Stimulated activated naive CD8-positive, alpha-beta T cell treated with anti-CD3 and anti-CD28 coated beads, Interleukin-15, Interleukin-2, amounts not matched to agents 100 ng/mL and 50 ng/mL, for 24 hours (primary cell): Measurements from ENCODE around the gene MRFAP1L1.

Source experiments
- H3K27ac Mint-ChIP-seq: one replicate; pipeline ENCODE4 v1.8.0; 2021; ENCODE audit warnings: mild to moderate bottlenecking, mixed read lengths
- H3K27me3 Mint-ChIP-seq: one replicate; pipeline ENCODE4 v1.8.0; 2021; ENCODE audit warnings: mixed read lengths
- H3K36me3 Mint-ChIP-seq: one replicate; pipeline ENCODE4 v1.8.0; 2021; ENCODE audit warnings: low read depth, mixed read lengths
- H3K4me1 Mint-ChIP-seq: one replicate; pipeline ENCODE4 v1.8.0; 2021; ENCODE audit warnings: low read depth, mixed read lengths
- H3K4me3 Mint-ChIP-seq: one replicate; pipeline ENCODE4 v1.8.0; 2021; ENCODE audit warnings: mild to moderate bottlenecking, mixed read lengths
- H3K9me3 Mint-ChIP-seq: one replicate; pipeline ENCODE4 v1.8.0; 2021; ENCODE audit warnings: mixed read lengths

The MRFAP1L1 gene

DNA sequence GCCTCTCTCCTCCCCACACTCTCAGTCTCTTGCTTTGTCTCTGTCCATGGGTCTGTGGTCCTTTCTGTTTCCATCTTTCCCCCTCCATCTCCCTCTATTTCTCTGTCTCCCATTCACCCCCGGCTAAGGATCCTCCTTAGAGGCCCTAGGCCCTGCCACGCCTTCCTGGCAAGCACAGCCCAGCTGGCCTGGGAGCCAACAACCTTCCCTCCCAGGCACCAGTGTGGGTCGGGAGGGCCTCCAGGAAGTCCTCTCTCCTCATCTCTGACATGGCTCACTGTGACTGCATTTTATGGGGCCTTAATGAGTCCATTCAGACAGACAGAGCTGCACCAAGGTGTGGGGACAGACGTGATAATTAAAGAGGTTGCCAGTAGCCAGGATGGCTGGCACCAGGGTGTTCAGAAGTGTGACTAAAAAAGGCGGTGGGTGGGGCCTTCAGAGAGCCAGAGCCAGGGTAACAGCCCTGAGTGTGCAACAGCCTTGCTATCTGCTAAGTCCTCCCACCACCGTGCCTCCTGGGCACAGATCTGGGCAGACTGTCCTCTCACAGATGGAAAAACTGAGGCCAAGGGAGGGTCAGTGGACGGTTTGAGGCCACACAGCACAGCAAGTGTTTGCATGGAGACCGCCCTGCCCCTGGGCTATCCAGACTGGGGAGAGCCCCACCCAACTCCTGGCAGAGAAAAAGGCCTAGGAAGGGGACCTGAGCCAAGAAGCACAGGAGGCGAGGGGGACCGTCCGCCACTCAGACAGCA is 37.8 kb upstream of the MRFAP1L1 start:
- Mint-ChIP-seq H3K27ac (no peak overlapping the region), H3K4me3 (no peak overlapping the region), H3K36me3 (no peaks in the 10 kb centered on the region), H3K9me3 (no peaks in the 10 kb centered on the region), H3K27me3 (no peaks in the 10 kb centered on the region), H3K4me1 (peaks cover 8% of the 10 kb centered on the region)

DNA sequence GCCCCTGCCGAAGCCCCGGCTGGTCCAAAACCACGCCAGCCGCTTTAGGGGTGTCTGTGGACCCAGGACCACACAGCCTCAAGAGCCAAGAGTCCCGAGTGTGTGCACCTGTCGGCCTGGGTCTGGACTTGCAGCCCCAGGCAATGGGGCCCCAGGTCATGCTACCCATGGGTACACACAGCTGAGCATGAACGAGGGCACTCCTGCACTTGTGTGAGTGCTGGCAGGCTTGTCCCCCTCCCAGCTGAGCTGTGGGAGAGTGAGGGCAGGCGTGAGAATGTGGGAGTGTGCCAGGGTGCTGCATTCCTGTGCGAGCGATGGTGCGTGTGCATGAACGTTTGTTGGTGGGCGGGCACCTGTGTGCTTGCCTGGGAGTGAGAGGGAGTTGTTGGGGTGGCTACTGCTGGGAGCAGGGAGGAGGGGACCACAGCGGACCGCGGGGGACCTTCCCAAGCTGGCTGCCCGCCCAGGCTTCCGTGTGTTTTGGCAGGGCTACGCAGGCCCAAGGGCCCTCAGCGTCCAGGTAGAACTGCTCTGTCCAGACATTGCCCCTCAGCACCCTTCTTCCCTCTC is 37.1 kb upstream of the MRFAP1L1 start:
- no peak overlapping the region for H3K27ac Mint-ChIP-seq
- H3K4me3 Mint-ChIP-seq, result no peak overlapping the region

DNA sequence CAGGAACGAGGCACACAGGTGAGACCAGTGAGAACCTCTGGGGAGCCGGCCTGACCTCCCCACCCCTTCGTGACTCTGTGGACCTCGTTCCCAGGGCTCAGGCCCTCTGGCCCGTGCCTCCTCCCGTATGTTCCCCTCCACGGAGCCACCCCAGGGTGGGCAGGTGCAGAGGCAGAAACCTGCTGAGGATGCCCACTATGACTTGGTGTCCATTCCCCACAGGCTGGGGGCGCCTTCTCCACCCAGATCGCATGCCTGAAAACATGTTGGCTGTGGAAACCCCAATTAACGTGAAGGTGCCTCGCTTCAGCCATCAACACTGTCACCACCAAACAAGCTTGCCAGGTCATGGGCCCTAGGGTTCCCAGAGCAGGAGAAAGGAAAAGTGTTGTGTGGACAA is 33.3 kb upstream of the MRFAP1L1 start:
- Mint-ChIP-seq H3K9me3 (no peaks in the 10 kb centered on the region), H3K27me3 (no peaks in the 10 kb centered on the region), H3K4me1 (no peaks in the 10 kb centered on the region), H3K36me3 (no peaks in the 10 kb centered on the region), H3K4me3 (no peak overlapping the region), H3K27ac (no peak overlapping the region)

More for the DNA sequence above, 37.1 kb upstream of the MRFAP1L1 start:
- H3K4me1 Mint-ChIP-seq, result peaks cover 6% of the 10 kb centered on the region
- H3K9me3 Mint-ChIP-seq, result no peaks in the 10 kb centered on the region
- no peaks in the 10 kb centered on the region for H3K27me3 Mint-ChIP-seq
- no peaks in the 10 kb centered on the region for H3K36me3 Mint-ChIP-seq

- Mint-ChIP-seq H3K4me3 (no peak overlapping the region), H3K4me1 (no peaks in the 10 kb centered on the region), H3K27me3 (no peaks in the 10 kb centered on the region), H3K36me3 (no peaks in the 10 kb centered on the region), H3K9me3 (no peaks in the 10 kb centered on the region), H3K27ac (no peak overlapping the region)
Observed at GRCh38 chr4:6742507-6742906, 32.8 kb upstream of the MRFAP1L1 start.

- Mint-ChIP-seq H3K4me3 (no peak overlapping the region), H3K36me3 (no peaks in the 10 kb centered on the region)
Observed at GRCh38 chr4:6740347-6740746, 30.7 kb upstream of the MRFAP1L1 start.

GRCh38 chr4:6739920-6740319 is 30.3 kb upstream of the MRFAP1L1 start:
- Mint-ChIP-seq H3K9me3 (no peaks in the 10 kb centered on the region), H3K36me3 (no peaks in the 10 kb centered on the region), H3K27me3 (no peaks in the 10 kb centered on the region), H3K4me1 (no peaks in the 10 kb centered on the region), H3K27ac (no peak overlapping the region), H3K4me3 (no peak overlapping the region)

More at GRCh38 chr4:6740347-6740746, 30.7 kb upstream of the MRFAP1L1 start:
- Mint-ChIP-seq H3K27ac (no peak overlapping the region), H3K27me3 (no peaks in the 10 kb centered on the region), H3K9me3 (no peaks in the 10 kb centered on the region), H3K4me1 (no peaks in the 10 kb centered on the region)

DNA sequence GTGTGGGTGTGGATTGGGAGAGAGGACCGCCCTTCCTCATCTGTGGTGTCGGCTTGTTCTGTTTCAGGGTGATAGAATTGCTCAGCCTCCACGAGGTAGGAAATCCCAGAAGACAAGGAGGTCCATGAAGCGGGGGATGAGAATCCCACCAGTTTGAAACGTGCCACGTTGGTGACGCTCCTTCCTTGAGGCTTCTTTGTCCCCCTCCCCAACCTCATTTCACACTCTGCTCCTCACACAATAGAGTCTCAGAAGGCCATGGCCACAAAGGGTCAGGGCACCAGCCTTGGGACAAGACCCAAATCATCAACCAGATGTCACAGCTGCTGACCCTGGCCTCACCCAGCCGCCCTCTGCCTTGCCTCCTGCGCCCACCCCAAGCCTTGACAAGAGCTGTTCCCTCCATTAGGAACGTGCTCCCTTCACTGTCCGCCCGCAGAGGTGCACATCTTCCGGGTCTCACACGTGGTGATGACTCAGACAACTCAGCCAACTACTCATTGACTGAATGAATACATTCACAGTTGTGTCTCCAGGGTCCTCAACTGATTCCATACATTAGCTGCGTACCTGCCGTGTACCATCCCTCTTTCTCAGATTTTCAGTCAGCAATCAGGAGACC is 24.6 kb upstream of the MRFAP1L1 start:
- no peak overlapping the region for H3K27ac Mint-ChIP-seq
- no peaks in the 10 kb centered on the region for H3K36me3 Mint-ChIP-seq
- H3K27me3 Mint-ChIP-seq, result no peaks in the 10 kb centered on the region
- no peak overlapping the region for H3K4me3 Mint-ChIP-seq
- H3K4me1 Mint-ChIP-seq, result no peaks in the 10 kb centered on the region
- no peaks in the 10 kb centered on the region for H3K9me3 Mint-ChIP-seq

DNA sequence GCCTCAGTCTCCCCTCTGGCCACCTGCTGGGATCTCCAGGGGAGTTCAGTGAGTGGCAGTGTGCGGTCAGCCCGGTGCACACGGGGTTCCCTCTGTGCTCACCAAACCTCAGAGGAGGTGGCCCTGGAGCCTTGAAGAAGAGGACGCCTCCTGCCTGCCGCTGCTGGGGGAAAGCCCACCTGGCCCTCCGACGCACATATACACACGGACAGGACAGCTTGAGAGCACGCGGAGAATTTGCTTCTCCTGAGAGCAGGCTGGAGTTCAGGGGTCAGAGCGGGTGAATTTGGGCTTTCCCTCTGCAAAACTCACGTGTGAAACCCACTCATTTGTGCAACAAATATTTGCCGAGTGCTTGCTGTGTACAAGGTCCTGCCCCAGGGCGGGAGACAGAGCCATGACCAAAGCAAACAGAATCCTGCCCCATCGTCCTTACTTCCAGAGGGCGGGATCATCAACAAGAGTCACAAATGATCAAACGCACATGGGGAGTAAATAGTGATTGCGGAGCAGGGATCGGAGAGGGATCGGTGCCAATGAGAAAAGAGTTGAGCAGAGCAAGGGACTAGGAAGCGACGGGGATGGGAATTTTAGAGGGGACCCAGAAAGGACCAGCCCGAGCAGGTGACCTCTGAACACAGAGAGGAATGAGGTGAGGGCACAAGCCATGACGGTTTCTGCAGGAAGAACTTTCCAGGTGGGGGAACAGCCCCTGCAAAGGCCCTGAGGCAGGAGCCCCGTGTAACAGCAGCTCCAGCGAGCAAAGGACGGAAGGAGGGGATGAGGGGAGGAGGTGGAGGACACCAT is 23.9 kb upstream of the MRFAP1L1 start:
- Mint-ChIP-seq H3K4me1 (no peaks in the 10 kb centered on the region), H3K4me3 (no peak overlapping the region), H3K9me3 (no peaks in the 10 kb centered on the region), H3K27me3 (no peaks in the 10 kb centered on the region), H3K27ac (no peak overlapping the region), H3K36me3 (no peaks in the 10 kb centered on the region)

GRCh38 chr4:6732441-6733357 is 23.0 kb upstream of the MRFAP1L1 start:
- Mint-ChIP-seq H3K4me1 (no peaks in the 10 kb centered on the region), H3K27ac (no peak overlapping the region), H3K27me3 (no peaks in the 10 kb centered on the region), H3K36me3 (no peaks in the 10 kb centered on the region), H3K4me3 (no peak overlapping the region), H3K9me3 (no peaks in the 10 kb centered on the region)

GRCh38 chr4:6731780-6732179 is 22.1 kb upstream of the MRFAP1L1 start:
- Mint-ChIP-seq H3K27me3 (no peaks in the 10 kb centered on the region), H3K9me3 (no peaks in the 10 kb centered on the region), H3K27ac (no peak overlapping the region), H3K4me1 (no peaks in the 10 kb centered on the region), H3K36me3 (no peaks in the 10 kb centered on the region), H3K4me3 (no peak overlapping the region)

DNA sequence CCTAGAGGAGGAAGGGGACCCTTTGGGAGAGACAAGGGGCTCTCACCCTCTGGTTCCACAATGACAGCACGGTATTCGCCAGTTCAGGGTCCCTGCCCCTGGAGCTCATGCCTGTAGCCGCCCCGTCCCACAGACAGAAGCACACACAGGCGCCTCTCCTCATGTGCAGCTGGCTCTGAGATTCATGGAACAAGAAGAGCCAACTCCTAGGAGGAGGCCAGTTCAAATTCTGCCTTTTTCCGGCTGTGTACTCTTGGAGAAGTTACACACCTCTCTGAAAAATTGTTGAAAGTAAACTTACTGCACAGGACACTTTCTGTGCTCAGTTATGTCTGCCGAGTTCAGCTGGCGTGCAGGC is 21.6 kb upstream of the MRFAP1L1 start:
- Mint-ChIP-seq H3K27me3 (no peaks in the 10 kb centered on the region), H3K9me3 (no peaks in the 10 kb centered on the region), H3K36me3 (no peaks in the 10 kb centered on the region), H3K4me3 (no peak overlapping the region), H3K4me1 (no peaks in the 10 kb centered on the region), H3K27ac (no peak overlapping the region)

GRCh38 chr4:6730603-6731317 is 21.1 kb upstream of the MRFAP1L1 start:
- no peaks in the 10 kb centered on the region for H3K36me3 Mint-ChIP-seq
- no peak overlapping the region for H3K27ac Mint-ChIP-seq
- no peak overlapping the region for H3K4me3 Mint-ChIP-seq
- H3K4me1 Mint-ChIP-seq, result no peaks in the 10 kb centered on the region
- no peaks in the 10 kb centered on the region for H3K9me3 Mint-ChIP-seq
- H3K27me3 Mint-ChIP-seq, result no peaks in the 10 kb centered on the region

GRCh38 chr4:6728320-6729029 is 18.8 kb upstream of the MRFAP1L1 start:
- Mint-ChIP-seq H3K4me3 (no peak overlapping the region), H3K27ac (no peak overlapping the region), H3K36me3 (no peaks in the 10 kb centered on the region), H3K9me3 (no peaks in the 10 kb centered on the region), H3K27me3 (no peaks in the 10 kb centered on the region), H3K4me1 (no peaks in the 10 kb centered on the region)
